WTC11 (cell line): Measurements from ENCODE around the gene CRYBA1.

Experiments used
- ESRRA ChIP-seq: sonication (generic); formaldehyde crosslinking; IDR thresholded peaks from 2 replicates; pipeline ENCODE4 v1.8.1; 2022; ENCODE audit warnings: mild to moderate bottlenecking, missing genetic modification reagents, borderline replicate concordance
- JUN ChIP-seq: sonication (generic); formaldehyde crosslinking; IDR thresholded peaks from 2 replicates; pipeline ENCODE4 v1.8.0; 2023; ENCODE audit warnings: mild to moderate bottlenecking, missing genetic modification reagents
- KAT7 ChIP-seq: sonication (generic); formaldehyde crosslinking; IDR thresholded peaks from 2 replicates; pipeline ENCODE4 v1.8.1; 2023; ENCODE audit warnings: missing genetic modification reagents, mild to moderate bottlenecking, borderline replicate concordance
- SP1 ChIP-seq: sonication (generic); formaldehyde crosslinking; conservative IDR thresholded peaks from 2 replicates; pipeline ENCODE4 v1.8.1; 2022; ENCODE audit warnings: missing genetic modification reagents
- TEAD4 ChIP-seq: sonication (generic); formaldehyde crosslinking; IDR thresholded peaks from 2 replicates; pipeline ENCODE4 v1.8.0; 2022; ENCODE audit warnings: mild to moderate bottlenecking, missing genetic modification reagents
- ZNF138 ChIP-seq: sonication (generic); formaldehyde crosslinking; conservative IDR thresholded peaks from 2 replicates; pipeline ENCODE4 v1.8.1; 2022; ENCODE audit warnings: mild to moderate bottlenecking, moderate library complexity, missing genetic modification reagents
- ZNF317 ChIP-seq: sonication (generic); formaldehyde crosslinking; IDR thresholded peaks from 2 replicates; pipeline ENCODE4 v1.8.1; 2023; ENCODE audit warnings: low read depth, mild to moderate bottlenecking, moderate library complexity, missing genetic modification reagents, borderline replicate concordance
- TF ChIP-seq, protein P1 (sequence below): fragments of 200-600 bp; IDR thresholded peaks from 2 replicates; pipeline ENCODE4 v1.8.0; 2022; ENCODE audit warnings: antibody characterized with exemption
- TF ChIP-seq, protein P2 (sequence below): sonication (generic); formaldehyde crosslinking; IDR thresholded peaks from 2 replicates; pipeline ENCODE4 v1.8.1; 2023; ENCODE audit warnings: mild to moderate bottlenecking, missing genetic modification reagents, moderate library complexity
- TF ChIP-seq, protein P3 (sequence below): sonication (generic); formaldehyde crosslinking; IDR thresholded peaks from 2 replicates; pipeline ENCODE4 v1.8.1; 2022; ENCODE audit warnings: low read depth, mild to moderate bottlenecking, moderate library complexity, missing genetic modification reagents, borderline replicate concordance
- TF ChIP-seq, protein P4 (sequence below): sonication (generic); formaldehyde crosslinking; IDR thresholded peaks from 2 replicates; pipeline ENCODE4 v1.8.1; 2023; ENCODE audit warnings: mild to moderate bottlenecking, missing genetic modification reagents, borderline replicate concordance
- TF ChIP-seq, protein P5 (sequence below): sonication (generic); formaldehyde crosslinking; IDR thresholded peaks from 2 replicates; pipeline ENCODE4 v1.8.0; 2023; ENCODE audit warnings: missing genetic modification reagents, mild to moderate bottlenecking, borderline replicate concordance
- TF ChIP-seq, protein P6 (sequence below): sonication (generic); formaldehyde crosslinking; conservative IDR thresholded peaks from 2 replicates; pipeline ENCODE4 v1.8.1; 2023; ENCODE audit warnings: mild to moderate bottlenecking, low read depth, missing genetic modification reagents, moderate library complexity

DNA sequence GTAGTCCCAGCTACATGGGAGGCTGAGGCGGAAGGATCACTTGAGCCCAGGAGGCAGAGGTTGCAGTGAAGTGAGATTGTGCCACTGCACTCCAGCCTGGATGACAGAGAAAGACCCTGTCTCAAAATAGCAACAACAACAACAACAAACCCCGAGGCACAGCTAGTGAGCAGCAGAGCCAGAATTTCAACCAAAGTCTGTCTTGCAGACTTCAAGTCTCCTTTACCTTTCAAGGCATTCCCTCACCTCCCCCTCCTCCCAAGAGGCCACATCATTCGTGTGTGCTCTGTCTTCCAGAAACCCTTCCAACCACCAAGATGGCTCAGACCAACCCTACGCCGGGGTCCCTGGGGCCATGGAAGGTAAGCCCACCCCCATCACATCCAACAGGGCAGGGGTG, 2.2 kb downstream of the CRYBA1 start:
- TF ChIP-seq, protein P1, sequence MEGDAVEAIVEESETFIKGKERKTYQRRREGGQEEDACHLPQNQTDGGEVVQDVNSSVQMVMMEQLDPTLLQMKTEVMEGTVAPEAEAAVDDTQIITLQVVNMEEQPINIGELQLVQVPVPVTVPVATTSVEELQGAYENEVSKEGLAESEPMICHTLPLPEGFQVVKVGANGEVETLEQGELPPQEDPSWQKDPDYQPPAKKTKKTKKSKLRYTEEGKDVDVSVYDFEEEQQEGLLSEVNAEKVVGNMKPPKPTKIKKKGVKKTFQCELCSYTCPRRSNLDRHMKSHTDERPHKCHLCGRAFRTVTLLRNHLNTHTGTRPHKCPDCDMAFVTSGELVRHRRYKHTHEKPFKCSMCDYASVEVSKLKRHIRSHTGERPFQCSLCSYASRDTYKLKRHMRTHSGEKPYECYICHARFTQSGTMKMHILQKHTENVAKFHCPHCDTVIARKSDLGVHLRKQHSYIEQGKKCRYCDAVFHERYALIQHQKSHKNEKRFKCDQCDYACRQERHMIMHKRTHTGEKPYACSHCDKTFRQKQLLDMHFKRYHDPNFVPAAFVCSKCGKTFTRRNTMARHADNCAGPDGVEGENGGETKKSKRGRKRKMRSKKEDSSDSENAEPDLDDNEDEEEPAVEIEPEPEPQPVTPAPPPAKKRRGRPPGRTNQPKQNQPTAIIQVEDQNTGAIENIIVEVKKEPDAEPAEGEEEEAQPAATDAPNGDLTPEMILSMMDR: no peak
- TF ChIP-seq ZNF317 (no peak), JUN (no peak), ESRRA (CRISPR knock-in tag) (no peak), KAT7 (no peak), ZNF138 (no peak), SP1 (no peak), TEAD4 (CRISPR knock-in tag) (no peak)
- TF ChIP-seq, protein P2, sequence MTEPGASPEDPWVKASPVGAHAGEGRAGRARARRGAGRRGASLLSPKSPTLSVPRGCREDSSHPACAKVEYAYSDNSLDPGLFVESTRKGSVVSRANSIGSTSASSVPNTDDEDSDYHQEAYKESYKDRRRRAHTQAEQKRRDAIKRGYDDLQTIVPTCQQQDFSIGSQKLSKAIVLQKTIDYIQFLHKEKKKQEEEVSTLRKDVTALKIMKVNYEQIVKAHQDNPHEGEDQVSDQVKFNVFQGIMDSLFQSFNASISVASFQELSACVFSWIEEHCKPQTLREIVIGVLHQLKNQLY (CRISPR knock-in tag): no peak
- TF ChIP-seq, protein P3, sequence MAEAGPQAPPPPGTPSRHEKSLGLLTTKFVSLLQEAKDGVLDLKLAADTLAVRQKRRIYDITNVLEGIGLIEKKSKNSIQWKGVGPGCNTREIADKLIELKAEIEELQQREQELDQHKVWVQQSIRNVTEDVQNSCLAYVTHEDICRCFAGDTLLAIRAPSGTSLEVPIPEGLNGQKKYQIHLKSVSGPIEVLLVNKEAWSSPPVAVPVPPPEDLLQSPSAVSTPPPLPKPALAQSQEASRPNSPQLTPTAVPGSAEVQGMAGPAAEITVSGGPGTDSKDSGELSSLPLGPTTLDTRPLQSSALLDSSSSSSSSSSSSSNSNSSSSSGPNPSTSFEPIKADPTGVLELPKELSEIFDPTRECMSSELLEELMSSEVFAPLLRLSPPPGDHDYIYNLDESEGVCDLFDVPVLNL (CRISPR knock-in tag): no peak
- TF ChIP-seq, protein P4, sequence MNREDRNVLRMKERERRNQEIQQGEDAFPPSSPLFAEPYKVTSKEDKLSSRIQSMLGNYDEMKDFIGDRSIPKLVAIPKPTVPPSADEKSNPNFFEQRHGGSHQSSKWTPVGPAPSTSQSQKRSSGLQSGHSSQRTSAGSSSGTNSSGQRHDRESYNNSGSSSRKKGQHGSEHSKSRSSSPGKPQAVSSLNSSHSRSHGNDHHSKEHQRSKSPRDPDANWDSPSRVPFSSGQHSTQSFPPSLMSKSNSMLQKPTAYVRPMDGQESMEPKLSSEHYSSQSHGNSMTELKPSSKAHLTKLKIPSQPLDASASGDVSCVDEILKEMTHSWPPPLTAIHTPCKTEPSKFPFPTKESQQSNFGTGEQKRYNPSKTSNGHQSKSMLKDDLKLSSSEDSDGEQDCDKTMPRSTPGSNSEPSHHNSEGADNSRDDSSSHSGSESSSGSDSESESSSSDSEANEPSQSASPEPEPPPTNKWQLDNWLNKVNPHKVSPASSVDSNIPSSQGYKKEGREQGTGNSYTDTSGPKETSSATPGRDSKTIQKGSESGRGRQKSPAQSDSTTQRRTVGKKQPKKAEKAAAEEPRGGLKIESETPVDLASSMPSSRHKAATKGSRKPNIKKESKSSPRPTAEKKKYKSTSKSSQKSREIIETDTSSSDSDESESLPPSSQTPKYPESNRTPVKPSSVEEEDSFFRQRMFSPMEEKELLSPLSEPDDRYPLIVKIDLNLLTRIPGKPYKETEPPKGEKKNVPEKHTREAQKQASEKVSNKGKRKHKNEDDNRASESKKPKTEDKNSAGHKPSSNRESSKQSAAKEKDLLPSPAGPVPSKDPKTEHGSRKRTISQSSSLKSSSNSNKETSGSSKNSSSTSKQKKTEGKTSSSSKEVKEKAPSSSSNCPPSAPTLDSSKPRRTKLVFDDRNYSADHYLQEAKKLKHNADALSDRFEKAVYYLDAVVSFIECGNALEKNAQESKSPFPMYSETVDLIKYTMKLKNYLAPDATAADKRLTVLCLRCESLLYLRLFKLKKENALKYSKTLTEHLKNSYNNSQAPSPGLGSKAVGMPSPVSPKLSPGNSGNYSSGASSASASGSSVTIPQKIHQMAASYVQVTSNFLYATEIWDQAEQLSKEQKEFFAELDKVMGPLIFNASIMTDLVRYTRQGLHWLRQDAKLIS (CRISPR knock-in tag): no peak
- TF ChIP-seq, protein P5, sequence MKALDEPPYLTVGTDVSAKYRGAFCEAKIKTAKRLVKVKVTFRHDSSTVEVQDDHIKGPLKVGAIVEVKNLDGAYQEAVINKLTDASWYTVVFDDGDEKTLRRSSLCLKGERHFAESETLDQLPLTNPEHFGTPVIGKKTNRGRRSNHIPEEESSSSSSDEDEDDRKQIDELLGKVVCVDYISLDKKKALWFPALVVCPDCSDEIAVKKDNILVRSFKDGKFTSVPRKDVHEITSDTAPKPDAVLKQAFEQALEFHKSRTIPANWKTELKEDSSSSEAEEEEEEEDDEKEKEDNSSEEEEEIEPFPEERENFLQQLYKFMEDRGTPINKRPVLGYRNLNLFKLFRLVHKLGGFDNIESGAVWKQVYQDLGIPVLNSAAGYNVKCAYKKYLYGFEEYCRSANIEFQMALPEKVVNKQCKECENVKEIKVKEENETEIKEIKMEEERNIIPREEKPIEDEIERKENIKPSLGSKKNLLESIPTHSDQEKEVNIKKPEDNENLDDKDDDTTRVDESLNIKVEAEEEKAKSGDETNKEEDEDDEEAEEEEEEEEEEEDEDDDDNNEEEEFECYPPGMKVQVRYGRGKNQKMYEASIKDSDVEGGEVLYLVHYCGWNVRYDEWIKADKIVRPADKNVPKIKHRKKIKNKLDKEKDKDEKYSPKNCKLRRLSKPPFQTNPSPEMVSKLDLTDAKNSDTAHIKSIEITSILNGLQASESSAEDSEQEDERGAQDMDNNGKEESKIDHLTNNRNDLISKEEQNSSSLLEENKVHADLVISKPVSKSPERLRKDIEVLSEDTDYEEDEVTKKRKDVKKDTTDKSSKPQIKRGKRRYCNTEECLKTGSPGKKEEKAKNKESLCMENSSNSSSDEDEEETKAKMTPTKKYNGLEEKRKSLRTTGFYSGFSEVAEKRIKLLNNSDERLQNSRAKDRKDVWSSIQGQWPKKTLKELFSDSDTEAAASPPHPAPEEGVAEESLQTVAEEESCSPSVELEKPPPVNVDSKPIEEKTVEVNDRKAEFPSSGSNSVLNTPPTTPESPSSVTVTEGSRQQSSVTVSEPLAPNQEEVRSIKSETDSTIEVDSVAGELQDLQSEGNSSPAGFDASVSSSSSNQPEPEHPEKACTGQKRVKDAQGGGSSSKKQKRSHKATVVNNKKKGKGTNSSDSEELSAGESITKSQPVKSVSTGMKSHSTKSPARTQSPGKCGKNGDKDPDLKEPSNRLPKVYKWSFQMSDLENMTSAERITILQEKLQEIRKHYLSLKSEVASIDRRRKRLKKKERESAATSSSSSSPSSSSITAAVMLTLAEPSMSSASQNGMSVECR (CRISPR knock-in tag): no peak
- TF ChIP-seq, protein P6, sequence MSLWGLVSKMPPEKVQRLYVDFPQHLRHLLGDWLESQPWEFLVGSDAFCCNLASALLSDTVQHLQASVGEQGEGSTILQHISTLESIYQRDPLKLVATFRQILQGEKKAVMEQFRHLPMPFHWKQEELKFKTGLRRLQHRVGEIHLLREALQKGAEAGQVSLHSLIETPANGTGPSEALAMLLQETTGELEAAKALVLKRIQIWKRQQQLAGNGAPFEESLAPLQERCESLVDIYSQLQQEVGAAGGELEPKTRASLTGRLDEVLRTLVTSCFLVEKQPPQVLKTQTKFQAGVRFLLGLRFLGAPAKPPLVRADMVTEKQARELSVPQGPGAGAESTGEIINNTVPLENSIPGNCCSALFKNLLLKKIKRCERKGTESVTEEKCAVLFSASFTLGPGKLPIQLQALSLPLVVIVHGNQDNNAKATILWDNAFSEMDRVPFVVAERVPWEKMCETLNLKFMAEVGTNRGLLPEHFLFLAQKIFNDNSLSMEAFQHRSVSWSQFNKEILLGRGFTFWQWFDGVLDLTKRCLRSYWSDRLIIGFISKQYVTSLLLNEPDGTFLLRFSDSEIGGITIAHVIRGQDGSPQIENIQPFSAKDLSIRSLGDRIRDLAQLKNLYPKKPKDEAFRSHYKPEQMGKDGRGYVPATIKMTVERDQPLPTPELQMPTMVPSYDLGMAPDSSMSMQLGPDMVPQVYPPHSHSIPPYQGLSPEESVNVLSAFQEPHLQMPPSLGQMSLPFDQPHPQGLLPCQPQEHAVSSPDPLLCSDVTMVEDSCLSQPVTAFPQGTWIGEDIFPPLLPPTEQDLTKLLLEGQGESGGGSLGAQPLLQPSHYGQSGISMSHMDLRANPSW (CRISPR knock-in tag): no peak
